Islet precursor cell (in vitro differentiated cells): Measurements from ENCODE around the gene CCDC33.
"Not testable (repeated sequence)": the region's sequence is repeated elsewhere in the genome, so short reads cannot be mapped to it uniquely, and the experiment has no call there.

ENCODE experiments used
- DNase-seq: peaks from one replicate; pipeline ENCODE4 v3.0.0-alpha.2; 2018

Gene CCDC33

GRCh38 chr15:74338676-74339075 lies 102.5 kb downstream of the CCDC33 start:
- no peak for DNase-seq

GRCh38 chr15:74339371-74339770 lies 103.2 kb downstream of the CCDC33 start:
- no peak for DNase-seq

GRCh38 chr15:74340150-74340549 lies 104.0 kb downstream of the CCDC33 start:
- peak; percentile 81 for DNase-seq

GRCh38 chr15:74343127-74343796 lies 107.1 kb downstream of the CCDC33 start:
- no peak for DNase-seq

- no peak for DNase-seq
Observed at GRCh38 chr15:74343797-74344127, 107.6 kb downstream of the CCDC33 start.

- DNase-seq, result peak; percentile 76
Observed at GRCh38 chr15:74345051-74345450, 108.9 kb downstream of the CCDC33 start.

- DNase-seq, result no peak
Observed at GRCh38 chr15:74347757-74348250, 111.7 kb downstream of the CCDC33 start.

GRCh38 chr15:74349241-74349778 lies 113.2 kb downstream of the CCDC33 start:
- DNase-seq, result no peak

- no peak for DNase-seq
Observed at GRCh38 chr15:74350295-74351275, 114.5 kb downstream of the CCDC33 start.

GRCh38 chr15:74351670-74352069 lies 115.5 kb downstream of the CCDC33 start:
- no peak for DNase-seq

- DNase-seq, result no peak
Observed at GRCh38 chr15:74352393-74352910, 116.3 kb downstream of the CCDC33 start.

GRCh38 chr15:74353992-74354391 lies 117.9 kb downstream of the CCDC33 start:
- DNase-seq, result not testable (repeated sequence)

GRCh38 chr15:74356050-74356449 lies 119.9 kb downstream of the CCDC33 start:
- not testable (repeated sequence) for DNase-seq

- not testable (repeated sequence) for DNase-seq
Observed at GRCh38 chr15:74357514-74357913, 121.4 kb downstream of the CCDC33 start.

- DNase-seq, result not testable (repeated sequence)
Observed at GRCh38 chr15:74359376-74359775, 123.2 kb downstream of the CCDC33 start.

GRCh38 chr15:74360855-74361254 lies 124.7 kb downstream of the CCDC33 start:
- DNase-seq, result not testable (repeated sequence)

GRCh38 chr15:74362482-74362881 lies 126.4 kb downstream of the CCDC33 start:
- DNase-seq, result no peak

- DNase-seq, result peak; percentile 77
Observed at GRCh38 chr15:74364936-74365597, 128.9 kb downstream of the CCDC33 start.

GRCh38 chr15:74365598-74366445 lies 129.7 kb downstream of the CCDC33 start:
- peak; percentile 89 for DNase-seq

- DNase-seq, result no peak
Observed at GRCh38 chr15:74367296-74367854, 131.2 kb downstream of the CCDC33 start, which contains the start of gene CYP11A1. TSS of gene CYP11A1 (minus strand) at chr15:74367646. CDS start at chr15:74367585, 61 bp downstream.

GRCh38 chr15:74368121-74368520 lies 132.0 kb downstream of the CCDC33 start:
- no peak for DNase-seq
